ENCODE measurements around the gene CCL25.

GRCh38 chr19:8080832-8081231, 28.3 kb downstream of the CCL25 start:
- no peak for TF ChIP-seq EGR1 (IDR thresholded peaks at IDR 0.05)
- no peak for TF ChIP-seq REST (IDR thresholded peaks at IDR 0.05; ENCODE audit: low read depth)
- TF ChIP-seq MAX (IDR thresholded peaks at IDR 0.05) = no peak
- TF ChIP-seq CREB1 (IDR thresholded peaks at IDR 0.05; ENCODE audit: low read depth) = no peak
- no peak for TF ChIP-seq USF1 (IDR thresholded peaks at IDR 0.05)
- no peak for TF ChIP-seq TAF1 (IDR thresholded peaks at IDR 0.05; ENCODE audit: low read depth)

Data from Ishikawa (cell line).